Stimulated activated naive CD8-positive, alpha-beta T cell treated with anti-CD3 and anti-CD28 coated beads, Interleukin-15, Interleukin-2, amounts not matched to agents 100 ng/mL and 50 ng/mL, for 24 hours (primary cell): ENCODE data around the gene AFMID.

Experiments
- H3K27ac Mint-ChIP-seq: one replicate; pipeline ENCODE4 v1.8.0; 2021; ENCODE audit warnings: mild to moderate bottlenecking, mixed read lengths
- H3K27me3 Mint-ChIP-seq: one replicate; pipeline ENCODE4 v1.8.0; 2021; ENCODE audit warnings: mixed read lengths
- H3K36me3 Mint-ChIP-seq: one replicate; pipeline ENCODE4 v1.8.0; 2021; ENCODE audit warnings: low read depth, mixed read lengths
- H3K4me1 Mint-ChIP-seq: one replicate; pipeline ENCODE4 v1.8.0; 2021; ENCODE audit warnings: low read depth, mixed read lengths
- H3K4me3 Mint-ChIP-seq: one replicate; pipeline ENCODE4 v1.8.0; 2021; ENCODE audit warnings: mild to moderate bottlenecking, mixed read lengths
- H3K9me3 Mint-ChIP-seq: one replicate; pipeline ENCODE4 v1.8.0; 2021; ENCODE audit warnings: mixed read lengths

AFMID gene

GRCh38 chr17:78184351-78184750 lies 2.8 kb upstream of the AFMID start:
- Mint-ChIP-seq H3K27ac (no peak overlapping the region), H3K4me1 (peaks cover 48% of the 10 kb centered on the region), H3K27me3 (no peaks in the 10 kb centered on the region), H3K36me3 (peaks cover 47% of the 10 kb centered on the region), H3K4me3 (peak overlapping the region; percentile 47), H3K9me3 (no peaks in the 10 kb centered on the region)

DNA sequence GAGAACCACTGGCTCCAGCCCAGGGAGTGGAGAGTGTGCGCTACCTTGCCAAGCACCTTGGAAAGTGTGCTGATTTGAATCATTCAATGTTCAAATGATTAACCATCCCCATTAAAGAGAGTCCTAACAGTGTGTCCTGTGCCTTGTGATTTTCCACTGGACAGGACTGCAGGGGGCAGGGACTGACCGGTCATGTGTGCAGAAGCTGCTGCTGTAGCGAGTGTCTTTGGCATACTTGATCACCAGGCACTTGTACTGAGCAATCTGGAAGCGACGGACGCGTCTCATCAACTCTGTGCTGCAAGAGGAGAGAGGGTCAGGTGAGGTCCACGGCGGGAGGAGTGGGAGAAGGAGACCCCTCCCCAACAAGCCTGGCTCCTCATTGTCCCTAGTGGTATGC lies 2.3 kb upstream of the AFMID start:
- Mint-ChIP-seq H3K4me3 (peak overlapping the region; percentile 97), H3K27me3 (no peaks in the 10 kb centered on the region), H3K36me3 (peaks cover 44% of the 10 kb centered on the region), H3K9me3 (no peaks in the 10 kb centered on the region), H3K27ac (peak overlapping the region; percentile 61), H3K4me1 (peaks cover 42% of the 10 kb centered on the region)

GRCh38 chr17:78185981-78186691 lies 1.0 kb upstream of the AFMID start:
- Mint-ChIP-seq H3K9me3 (no peaks in the 10 kb centered on the region), H3K4me3 (peak overlapping the region; percentile 97), H3K36me3 (peaks cover 32% of the 10 kb centered on the region), H3K4me1 (peaks cover 32% of the 10 kb centered on the region), H3K27me3 (no peaks in the 10 kb centered on the region), H3K27ac (peak overlapping the region; percentile 83)

DNA sequence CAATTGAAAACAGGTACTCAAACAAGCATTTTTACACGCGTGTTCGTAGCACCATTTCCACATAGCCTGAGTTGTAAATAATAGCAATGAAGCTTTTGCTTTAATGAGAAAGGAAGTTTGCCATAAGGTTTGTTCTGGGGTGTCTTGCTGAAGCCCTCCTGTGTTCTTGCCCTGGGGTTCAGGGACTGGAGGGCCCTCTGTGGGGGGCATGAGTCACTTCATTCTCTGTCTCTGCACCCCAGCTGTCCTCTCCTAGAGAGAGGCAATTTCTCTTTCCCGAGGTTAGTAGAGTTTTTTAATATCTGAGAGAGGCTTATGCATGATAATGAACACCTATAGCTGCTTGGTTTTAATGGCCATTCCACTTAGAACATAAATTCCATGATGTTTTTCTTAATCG lies 9.6 kb downstream of the AFMID start:
- Mint-ChIP-seq H3K4me1 (peaks cover 5% of the 10 kb centered on the region), H3K36me3 (peaks cover 18% of the 10 kb centered on the region), H3K27me3 (no peaks in the 10 kb centered on the region), H3K4me3 (no peak overlapping the region), H3K9me3 (no peaks in the 10 kb centered on the region), H3K27ac (no peak overlapping the region)

- Mint-ChIP-seq H3K27me3 (no peaks in the 10 kb centered on the region), H3K36me3 (peaks cover 18% of the 10 kb centered on the region), H3K4me1 (peaks cover 5% of the 10 kb centered on the region), H3K4me3 (no peak overlapping the region), H3K27ac (no peak overlapping the region), H3K9me3 (no peaks in the 10 kb centered on the region)
Observed at GRCh38 chr17:78197147-78197832, 10.1 kb downstream of the AFMID start.

- H3K27ac Mint-ChIP-seq: no peak overlapping the region
Observed at GRCh38 chr17:78200451-78200850, 13.3 kb downstream of the AFMID start.

DNA sequence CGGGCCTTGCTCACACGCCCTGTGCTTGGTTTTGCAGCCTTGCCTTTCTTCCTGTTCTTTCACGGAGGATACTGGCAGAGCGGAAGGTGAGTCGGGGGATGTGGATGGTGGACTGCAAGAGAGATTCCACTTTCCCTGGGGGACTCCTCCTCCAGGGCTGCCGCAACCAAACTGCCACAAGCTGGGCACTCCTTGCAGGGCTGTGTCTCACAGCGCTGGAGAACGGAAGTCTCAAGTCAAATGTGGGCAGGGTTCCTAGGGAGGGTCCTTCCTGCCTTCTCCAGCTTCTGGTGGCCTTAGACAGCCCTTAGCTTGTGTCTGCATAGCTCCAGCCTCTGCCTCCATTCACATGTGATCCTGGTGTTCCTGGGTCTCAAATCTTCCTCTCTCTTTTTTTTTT lies 15.5 kb downstream of the AFMID start:
- Mint-ChIP-seq H3K27me3 (no peaks in the 10 kb centered on the region), H3K4me3 (no peak overlapping the region), H3K27ac (no peak overlapping the region), H3K4me1 (peaks cover 5% of the 10 kb centered on the region), H3K36me3 (peaks cover 6% of the 10 kb centered on the region), H3K9me3 (no peaks in the 10 kb centered on the region)

More at GRCh38 chr17:78200451-78200850, 13.3 kb downstream of the AFMID start:
- peaks cover 5% of the 10 kb centered on the region for H3K4me1 Mint-ChIP-seq
- no peaks in the 10 kb centered on the region for H3K9me3 Mint-ChIP-seq
- peaks cover 12% of the 10 kb centered on the region for H3K36me3 Mint-ChIP-seq
- no peak overlapping the region for H3K4me3 Mint-ChIP-seq
- no peaks in the 10 kb centered on the region for H3K27me3 Mint-ChIP-seq

DNA sequence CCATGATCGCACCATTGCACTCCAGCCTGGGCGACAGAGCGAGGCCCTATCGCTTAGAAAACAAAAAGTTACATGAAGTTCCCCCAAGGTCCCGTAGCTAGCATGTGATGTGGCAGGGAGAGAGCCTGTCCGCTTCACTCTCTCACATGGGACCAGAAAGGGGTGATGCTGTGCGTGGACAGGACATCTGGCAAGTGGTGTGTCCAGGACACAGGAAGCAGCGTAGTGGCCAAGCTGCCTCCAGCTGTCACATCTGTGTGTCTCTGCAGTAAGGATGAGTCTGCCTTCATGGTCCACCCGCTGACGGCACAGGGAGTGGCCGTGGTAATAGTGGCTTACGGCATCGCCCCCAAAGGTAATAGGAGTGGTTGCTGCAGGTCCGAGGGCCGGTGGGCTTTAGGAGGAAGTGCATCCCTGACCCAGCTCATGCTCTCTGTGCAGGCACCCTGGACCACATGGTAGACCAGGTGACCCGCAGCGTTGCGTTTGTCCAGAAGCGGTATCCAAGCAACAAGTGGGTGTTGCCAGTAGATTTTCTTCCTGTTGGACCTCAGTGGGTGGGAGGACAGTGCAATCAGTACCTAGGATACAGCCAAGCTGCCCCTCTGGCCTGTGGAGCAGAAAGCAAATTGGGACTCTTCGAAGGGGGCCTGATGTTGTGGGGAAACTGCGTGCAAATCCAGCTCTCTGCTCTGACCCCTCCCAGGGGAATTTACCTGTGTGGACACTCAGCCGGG lies 17.4 kb downstream of the AFMID start:
- Mint-ChIP-seq H3K27ac (no peak overlapping the region), H3K4me1 (no peaks in the 10 kb centered on the region), H3K9me3 (no peaks in the 10 kb centered on the region), H3K36me3 (peaks cover 6% of the 10 kb centered on the region), H3K4me3 (no peak overlapping the region), H3K27me3 (no peaks in the 10 kb centered on the region)

DNA sequence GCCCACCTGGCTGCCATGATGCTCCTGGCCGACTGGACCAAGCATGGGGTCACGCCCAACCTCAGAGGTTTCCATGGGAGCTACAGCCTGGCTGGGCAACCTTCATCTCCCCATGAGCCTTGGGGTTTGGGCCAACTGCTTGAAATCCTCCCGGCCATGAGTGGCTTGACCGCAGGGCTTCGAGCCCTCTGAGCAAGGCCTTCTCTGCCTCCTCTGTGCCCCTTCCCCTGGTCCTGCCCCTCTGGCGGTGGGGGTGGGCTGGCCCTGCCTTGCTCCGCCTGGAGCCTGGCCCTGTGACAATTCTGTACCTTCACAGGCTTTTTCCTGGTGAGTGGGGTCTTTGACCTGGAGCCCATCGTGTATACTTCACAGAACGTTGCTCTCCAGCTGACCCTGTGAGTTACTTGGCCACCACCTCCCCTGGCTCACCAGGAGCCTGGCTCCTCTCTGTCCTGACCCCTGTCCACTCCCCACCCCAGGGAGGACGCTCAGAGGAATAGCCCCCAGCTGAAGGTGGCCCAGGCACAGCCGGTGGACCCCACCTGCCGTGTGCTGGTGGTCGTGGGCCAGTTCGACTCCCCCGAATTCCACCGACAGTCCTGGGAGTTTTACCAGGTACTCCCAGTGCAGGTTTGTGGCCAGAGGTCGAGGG lies 18.1 kb downstream of the AFMID start:
- no peaks in the 10 kb centered on the region for H3K4me1 Mint-ChIP-seq
- no peak overlapping the region for H3K27ac Mint-ChIP-seq
- peaks cover 6% of the 10 kb centered on the region for H3K36me3 Mint-ChIP-seq
- H3K4me3 Mint-ChIP-seq: no peak overlapping the region
- H3K9me3 Mint-ChIP-seq: no peaks in the 10 kb centered on the region
- no peaks in the 10 kb centered on the region for H3K27me3 Mint-ChIP-seq

DNA sequence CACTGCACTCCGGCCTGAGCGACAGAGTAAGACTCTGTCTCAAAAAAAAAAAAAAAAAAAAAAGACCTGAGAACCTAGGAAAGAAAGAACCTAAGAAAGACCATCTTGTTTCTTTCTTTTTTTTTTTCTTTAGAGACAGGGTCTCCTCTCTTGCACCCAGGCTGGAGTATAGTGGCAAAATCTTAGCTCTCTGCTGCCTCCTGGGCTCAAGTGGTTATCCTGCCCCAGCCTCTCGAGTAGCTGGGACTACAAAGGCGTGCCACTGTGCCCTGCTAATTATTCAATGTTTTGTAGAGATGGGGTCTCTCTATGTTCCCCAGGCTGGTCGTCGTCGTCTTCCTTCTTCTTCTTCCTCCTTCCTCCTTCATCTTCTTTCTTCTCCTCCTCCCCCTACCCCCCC lies 19.1 kb downstream of the AFMID start:
- Mint-ChIP-seq H3K4me3 (no peak overlapping the region), H3K9me3 (no peaks in the 10 kb centered on the region), H3K36me3 (peaks cover 6% of the 10 kb centered on the region), H3K27ac (no peak overlapping the region), H3K4me1 (no peaks in the 10 kb centered on the region), H3K27me3 (no peaks in the 10 kb centered on the region)

DNA sequence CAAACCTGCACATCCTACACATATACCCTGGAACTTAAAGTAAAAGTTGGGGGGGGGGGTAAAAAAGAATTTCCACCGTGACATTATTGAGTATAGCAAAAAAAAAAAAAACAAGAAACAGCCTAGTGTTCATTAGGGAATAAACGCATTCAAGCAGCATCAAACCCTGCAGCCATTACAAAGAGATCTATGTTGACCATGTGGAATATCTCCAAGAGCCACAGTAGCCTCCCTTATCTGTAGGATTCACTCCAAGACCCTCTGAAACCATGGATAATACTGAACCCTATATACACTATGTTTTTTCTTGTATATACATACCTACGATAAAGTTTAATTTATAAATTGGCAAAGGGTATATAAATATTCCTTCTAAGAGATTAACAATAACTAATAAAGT lies 21.3 kb downstream of the AFMID start:
- H3K4me1 Mint-ChIP-seq: no peaks in the 10 kb centered on the region
- H3K27ac Mint-ChIP-seq: no peak overlapping the region
- H3K4me3 Mint-ChIP-seq: no peak overlapping the region
- no peaks in the 10 kb centered on the region for H3K27me3 Mint-ChIP-seq
- no peaks in the 10 kb centered on the region for H3K9me3 Mint-ChIP-seq
- peaks cover 6% of the 10 kb centered on the region for H3K36me3 Mint-ChIP-seq

- H3K4me3 Mint-ChIP-seq: no peak overlapping the region
- no peaks in the 10 kb centered on the region for H3K9me3 Mint-ChIP-seq
- no peaks in the 10 kb centered on the region for H3K4me1 Mint-ChIP-seq
- peak overlapping the region; percentile 23 for H3K27ac Mint-ChIP-seq
- H3K27me3 Mint-ChIP-seq: no peaks in the 10 kb centered on the region
- peaks cover 4% of the 10 kb centered on the region for H3K36me3 Mint-ChIP-seq
Observed at GRCh38 chr17:78210111-78210510, 22.9 kb downstream of the AFMID start.

DNA sequence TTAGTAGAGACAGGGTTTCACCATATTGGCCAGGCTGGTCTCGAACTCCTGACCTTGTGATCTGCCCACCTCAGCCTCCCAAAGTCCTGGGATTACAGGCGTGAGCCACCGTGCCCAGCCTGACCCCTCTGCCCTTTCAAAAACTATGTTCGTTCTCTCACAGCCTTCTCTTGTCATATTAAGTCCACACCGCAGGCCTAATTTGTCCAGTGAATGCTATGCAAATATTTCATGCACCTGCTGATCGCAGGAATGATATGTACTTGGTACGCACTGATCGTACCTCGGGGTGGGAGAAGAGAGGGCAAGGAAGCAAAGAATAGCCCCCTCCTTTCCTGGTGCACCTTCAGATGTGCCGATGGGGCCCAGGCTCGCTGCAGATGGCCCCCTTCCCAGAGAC lies 23.9 kb downstream of the AFMID start:
- H3K9me3 Mint-ChIP-seq: no peaks in the 10 kb centered on the region
- H3K4me3 Mint-ChIP-seq: no peak overlapping the region
- H3K4me1 Mint-ChIP-seq: peaks cover 6% of the 10 kb centered on the region
- no peak overlapping the region for H3K27ac Mint-ChIP-seq
- peaks cover 10% of the 10 kb centered on the region for H3K36me3 Mint-ChIP-seq
- no peaks in the 10 kb centered on the region for H3K27me3 Mint-ChIP-seq

DNA sequence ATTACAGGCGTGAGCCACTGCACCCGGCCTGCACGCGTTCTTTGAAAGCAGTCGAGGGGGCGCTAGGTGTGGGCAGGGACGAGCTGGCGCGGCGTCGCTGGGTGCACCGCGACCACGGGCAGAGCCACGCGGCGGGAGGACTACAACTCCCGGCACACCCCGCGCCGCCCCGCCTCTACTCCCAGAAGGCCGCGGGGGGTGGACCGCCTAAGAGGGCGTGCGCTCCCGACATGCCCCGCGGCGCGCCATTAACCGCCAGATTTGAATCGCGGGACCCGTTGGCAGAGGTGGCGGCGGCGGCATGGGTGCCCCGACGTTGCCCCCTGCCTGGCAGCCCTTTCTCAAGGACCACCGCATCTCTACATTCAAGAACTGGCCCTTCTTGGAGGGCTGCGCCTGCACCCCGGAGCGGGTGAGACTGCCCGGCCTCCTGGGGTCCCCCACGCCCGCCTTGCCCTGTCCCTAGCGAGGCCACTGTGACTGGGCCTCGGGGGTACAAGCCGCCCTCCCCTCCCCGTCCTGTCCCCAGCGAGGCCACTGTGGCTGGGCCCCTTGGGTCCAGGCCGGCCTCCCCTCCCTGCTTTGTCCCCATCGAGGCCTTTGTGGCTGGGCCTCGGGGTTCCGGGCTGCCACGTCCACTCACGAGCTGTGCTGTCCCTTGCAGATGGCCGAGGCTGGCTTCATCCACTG lies 27.0 kb downstream of the AFMID start, which contains the start of gene BIRC5:
Gene BIRC5, plus strand, starts transcription at position 238 of the 690 bp plus-strand sequence. Its CDS starts 64 bp downstream, at position 302.
- peaks cover 6% of the 10 kb centered on the region for H3K4me1 Mint-ChIP-seq
- peaks cover 22% of the 10 kb centered on the region for H3K36me3 Mint-ChIP-seq
- H3K27me3 Mint-ChIP-seq: no peaks in the 10 kb centered on the region
- peak within 1 kb of the TSS; percentile 94 for H3K4me3 Mint-ChIP-seq
- H3K9me3 Mint-ChIP-seq: no peaks in the 10 kb centered on the region
- peak within 1 kb of the TSS; percentile 87 for H3K27ac Mint-ChIP-seq
